DND-41 (cell line): ENCODE data around the gene ADAMTS9.

ENCODE experiments used
- CTCF ChIP-seq: IDR thresholded peaks from 2 replicates; pipeline ENCODE4 v1.5.1; 2012; ENCODE audit warnings: borderline replicate concordance, low read length, moderate library complexity, mild to moderate bottlenecking; ENCODE audit not compliant: poor library complexity, severe bottlenecking; ENCODE audit errors: extremely low read depth
- EZH2 ChIP-seq: IDR thresholded peaks from 3 replicates; pipeline ENCODE4 v1.6.1; 2012; ENCODE audit warnings: borderline replicate concordance, low read depth, mild to moderate bottlenecking, moderate library complexity, low read length, inconsistent platforms; ENCODE audit not compliant: severe bottlenecking

DNA sequence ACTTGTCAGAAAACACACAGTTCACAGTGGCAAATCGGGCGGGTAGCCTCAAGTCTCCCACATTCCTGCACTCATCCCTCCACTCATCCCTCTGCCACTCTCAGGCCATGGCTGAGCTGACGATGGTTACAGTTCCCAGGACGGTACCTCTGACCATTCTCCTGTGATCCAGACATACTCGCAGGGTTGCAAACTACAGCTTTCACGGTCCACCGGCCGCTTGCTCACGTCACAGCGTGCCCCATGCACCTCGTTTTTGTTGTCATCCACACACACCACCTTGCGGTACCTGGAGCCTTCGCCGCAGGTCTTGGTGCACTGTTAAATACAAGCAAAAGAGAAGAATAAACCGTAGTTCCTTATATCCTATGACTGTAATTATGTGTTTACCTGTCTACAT is 137.1 kb downstream of the ADAMTS9 start:
- TF ChIP-seq EZH2 (no peak), CTCF (no peak)
